Activated T-helper 1 cell treated with Interleukin-2 at 50 U/mL for 16 hours (primary cell): ENCODE data around the gene MORF4L1.
"Not testable (repeated sequence)": the region's sequence is repeated elsewhere in the genome, so short reads cannot be mapped to it uniquely, and the experiment has no call there.

Experiments used
- DNase-seq: peaks from one replicate; pipeline ENCODE4 v3.0.0-alpha.2; 2020; ENCODE audit warnings: low read depth

Gene MORF4L1

GRCh38 chr15:78859971-78860719 is 12.5 kb upstream of the MORF4L1 start:
- DNase-seq, result peak; percentile 30

- not testable (repeated sequence) for DNase-seq
Measured at GRCh38 chr15:78865585-78865984, 7.1 kb upstream of the MORF4L1 start.

GRCh38 chr15:78866031-78866430 is 6.7 kb upstream of the MORF4L1 start:
- not testable (repeated sequence) for DNase-seq

DNA sequence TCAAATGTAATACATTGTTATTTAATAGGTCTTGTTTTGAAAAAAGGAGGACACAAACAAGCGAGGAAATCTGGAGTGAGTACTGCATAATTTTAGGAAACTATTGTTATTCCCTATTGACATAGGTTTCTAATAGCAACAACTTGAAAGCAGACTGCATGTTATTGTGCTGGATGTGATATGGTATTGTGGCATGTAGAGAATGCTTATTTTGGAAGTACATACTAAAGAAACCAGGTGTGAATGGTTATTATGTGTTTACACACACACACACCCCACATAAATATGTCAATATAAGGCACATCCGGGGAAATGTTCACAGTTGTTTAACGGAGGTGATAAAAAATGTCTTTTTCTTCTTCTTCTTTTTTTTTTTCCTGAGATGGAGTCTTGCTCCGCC is 5.9 kb upstream of the MORF4L1 start:
- DNase-seq, result no peak

- DNase-seq, result no peak
Measured at GRCh38 chr15:78868366-78868765, 4.3 kb upstream of the MORF4L1 start.

- not testable (repeated sequence) for DNase-seq
Measured at GRCh38 chr15:78871483-78872127, 1.1 kb upstream of the MORF4L1 start.

- peak; percentile 78 for DNase-seq
Measured at GRCh38 chr15:78872972-78873792, 492 bp downstream of the MORF4L1 start.

GRCh38 chr15:78873793-78874765 is 1.4 kb downstream of the MORF4L1 start:
- DNase-seq, result peak; percentile 15

GRCh38 chr15:78875107-78875914 is 2.6 kb downstream of the MORF4L1 start:
- no peak for DNase-seq

DNA sequence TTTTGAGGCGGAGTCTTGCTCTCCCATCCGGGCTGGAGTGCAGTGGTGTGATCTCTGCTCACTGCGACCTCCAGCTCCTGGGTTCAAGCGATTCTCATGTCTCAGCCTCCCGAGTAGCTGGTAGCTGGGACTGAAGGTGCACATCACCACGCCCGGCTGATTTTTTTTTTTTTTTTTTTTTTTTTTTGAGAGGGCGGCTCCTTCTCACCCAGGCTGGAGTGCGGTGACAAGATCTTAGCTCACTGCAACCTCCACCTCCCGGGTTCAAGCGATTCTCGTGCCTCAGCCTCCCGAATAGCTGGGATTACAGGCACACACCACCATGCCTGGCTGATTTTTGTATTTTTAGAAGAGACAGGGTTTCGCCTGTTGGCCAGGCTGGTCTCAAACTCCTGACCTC is 4.3 kb downstream of the MORF4L1 start:
- not testable (repeated sequence) for DNase-seq

DNA sequence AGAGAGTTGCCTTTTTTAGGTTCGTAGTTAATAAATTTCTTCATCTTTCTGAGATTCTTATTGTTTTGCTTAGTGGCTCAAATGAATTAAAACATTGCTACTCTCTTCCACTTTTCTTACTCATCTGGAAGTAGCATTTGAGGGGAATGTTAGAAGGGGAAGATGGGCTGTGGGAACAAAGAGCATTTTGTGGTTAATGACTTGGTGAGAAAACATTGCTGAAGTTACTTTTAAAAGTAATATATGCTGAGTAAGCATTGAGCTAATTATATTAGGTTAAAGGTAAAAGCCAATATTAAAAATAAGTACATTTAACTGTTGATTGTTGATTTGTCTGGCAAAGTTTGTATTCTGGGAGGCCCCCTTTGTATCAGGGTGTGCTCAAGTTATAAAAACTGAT is 5.7 kb downstream of the MORF4L1 start:
- DNase-seq, result no peak

- no peak for DNase-seq
Measured at GRCh38 chr15:78879517-78880241, 7.0 kb downstream of the MORF4L1 start.

DNA sequence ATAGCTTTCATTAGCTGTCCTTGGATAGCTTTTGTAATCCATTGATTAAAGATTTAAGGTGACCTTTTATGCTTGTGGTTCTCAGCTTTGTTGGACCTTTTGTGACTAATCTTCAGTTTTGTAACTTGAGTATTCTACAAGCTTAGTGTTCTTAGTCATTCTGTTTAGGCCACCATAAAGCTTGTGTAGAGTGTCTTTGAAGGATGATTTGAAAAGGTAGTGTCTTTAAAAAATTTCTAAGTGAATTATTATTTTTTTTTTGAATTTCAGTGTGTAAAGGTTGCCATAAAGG is 7.5 kb downstream of the MORF4L1 start:
- DNase-seq, result no peak

DNA sequence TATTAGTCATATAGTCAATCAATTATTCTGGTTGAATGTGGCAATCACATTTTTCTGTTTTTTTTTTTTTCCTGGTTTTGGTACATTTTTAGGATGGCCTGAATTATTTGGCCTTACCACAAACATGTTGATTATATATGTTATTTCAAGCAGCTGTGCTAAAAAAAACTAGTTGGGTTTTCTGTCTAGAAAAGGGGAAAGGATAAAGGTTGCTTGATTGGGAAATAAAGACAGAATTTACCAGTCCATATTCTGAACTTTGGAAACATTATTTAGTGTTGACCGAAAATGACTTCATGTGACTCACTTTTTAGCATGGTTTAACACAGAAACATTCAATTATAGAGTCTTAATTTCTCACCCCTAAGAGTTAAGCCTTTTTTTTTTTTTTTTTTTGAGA is 8.1 kb downstream of the MORF4L1 start:
- DNase-seq, result no peak

DNA sequence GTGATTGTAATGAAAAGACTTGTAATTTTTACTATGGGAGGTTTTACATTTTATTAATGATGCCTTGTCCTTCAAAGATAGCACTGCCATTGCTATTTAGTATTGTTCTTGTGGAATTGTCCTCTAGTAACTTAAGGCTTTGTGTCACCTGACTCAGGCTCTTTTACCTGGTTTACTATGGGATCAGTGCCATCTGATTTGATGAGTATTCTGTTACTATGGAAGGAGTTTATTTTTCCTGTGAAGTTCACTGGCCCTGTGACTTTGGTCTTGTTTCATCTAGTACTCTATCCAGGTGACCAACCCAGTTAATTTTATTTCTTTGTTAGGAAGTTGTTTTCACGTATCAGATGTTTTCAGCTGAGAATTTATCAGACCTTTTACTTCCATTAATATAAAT is 9.0 kb downstream of the MORF4L1 start:
- DNase-seq, result no peak

GRCh38 chr15:78889000-78889399 is 16.3 kb downstream of the MORF4L1 start:
- DNase-seq, result no peak

- no peak for DNase-seq
Measured at GRCh38 chr15:78893538-78893937, 20.8 kb downstream of the MORF4L1 start.

DNA sequence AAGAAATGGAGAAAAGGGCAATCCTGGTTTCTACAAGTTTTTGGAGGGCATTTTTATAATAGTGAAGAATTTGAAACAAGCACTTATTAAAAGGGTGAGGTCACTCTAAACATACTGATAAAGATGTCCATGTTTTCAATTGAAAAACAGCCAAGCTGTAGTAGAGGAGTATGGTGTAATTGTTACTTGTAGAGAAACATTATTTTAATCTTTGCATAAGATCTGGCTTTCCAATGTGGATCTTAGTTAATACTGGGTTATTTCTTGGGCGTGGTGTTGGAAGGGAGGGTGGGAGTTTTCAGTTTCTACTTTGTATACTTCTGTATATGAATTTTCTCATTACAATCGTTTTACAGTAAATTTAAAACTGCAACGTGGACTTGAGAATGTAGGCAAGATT is 22.8 kb downstream of the MORF4L1 start:
- no peak for DNase-seq

- DNase-seq, result no peak
Measured at GRCh38 chr15:78898540-78898939, 25.9 kb downstream of the MORF4L1 start.

DNA sequence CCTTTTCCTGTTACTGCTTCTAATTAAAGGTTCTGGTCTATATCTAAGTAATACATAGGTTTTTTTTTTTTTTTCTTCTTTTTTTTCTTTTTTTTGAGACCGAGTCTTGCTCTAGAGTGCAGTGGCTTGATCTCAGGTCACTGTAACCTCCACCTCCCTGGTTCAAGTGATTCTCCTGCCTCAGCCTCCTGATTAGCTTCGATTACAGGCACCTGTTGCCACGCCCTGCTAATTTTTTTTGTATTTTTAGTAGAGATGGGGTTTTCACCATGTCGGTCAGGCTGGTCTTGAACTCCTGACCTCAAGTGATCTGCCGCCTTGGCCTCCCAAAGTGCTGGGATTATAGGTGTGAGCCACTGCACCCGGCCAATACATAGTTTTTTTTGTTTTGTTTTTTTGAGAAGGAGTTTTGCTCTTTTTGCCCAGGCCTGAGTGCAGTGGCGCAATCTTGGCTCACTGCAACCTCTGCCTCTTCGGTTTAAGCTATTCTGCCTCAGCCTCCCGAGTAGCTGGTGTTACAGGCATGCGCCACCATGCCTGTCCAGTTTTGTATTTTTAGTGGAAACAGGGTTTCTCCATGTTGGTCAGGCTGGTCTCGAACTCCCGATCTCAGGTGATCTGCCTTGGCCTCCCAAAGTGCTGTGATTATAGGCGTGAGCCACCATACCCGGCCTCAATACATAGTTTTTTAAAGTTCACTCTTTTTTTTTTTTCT is 28.3 kb downstream of the MORF4L1 start:
- not testable (repeated sequence) for DNase-seq
